Stimulated activated CD8-positive, alpha-beta memory T cell treated with anti-CD3 and anti-CD28 coated beads, Interleukin-4, amount 100 ng/mL, for 48 hours (primary cell): ENCODE data around the gene FMN2.

Experiments
- DNase-seq: peaks from one replicate; pipeline ENCODE4 v3.0.0-alpha.2; 2020

The FMN2 gene

GRCh38 chr1:240091614-240092300 lies at the start of gene FMN2:
TSS of gene FMN2 (plus strand) at chr1:240091883. CDS start at chr1:240092110, 227 bp downstream.
- DNase-seq: peak; percentile 26

DNA sequence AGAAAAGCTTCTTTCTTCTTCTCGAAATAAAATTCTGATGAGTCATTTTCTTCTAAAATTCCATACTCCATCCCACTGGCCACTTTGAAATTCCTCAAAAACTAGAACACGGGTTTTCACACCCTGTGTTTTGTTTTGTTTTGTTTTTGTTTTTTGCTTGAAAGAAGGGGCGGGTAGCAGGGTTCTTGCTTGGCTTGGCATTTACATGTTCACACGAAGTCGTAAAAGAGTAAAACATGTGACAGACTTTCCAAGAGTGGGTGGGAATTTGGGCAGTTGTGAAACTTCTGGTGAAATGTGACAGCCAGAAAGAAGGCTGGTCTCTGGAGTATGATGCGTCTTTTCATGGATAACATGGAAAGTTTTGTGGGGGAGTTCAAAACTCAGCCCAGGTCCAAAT lies 47.1 kb upstream of the FMN2 start:
- DNase-seq: no peak

GRCh38 chr1:240046000-240046399 lies 45.7 kb upstream of the FMN2 start:
- no peak for DNase-seq

- DNase-seq: no peak
These were observed 37.5 kb upstream of the FMN2 start for GRCh38 chr1:240054109-240054701.

DNA sequence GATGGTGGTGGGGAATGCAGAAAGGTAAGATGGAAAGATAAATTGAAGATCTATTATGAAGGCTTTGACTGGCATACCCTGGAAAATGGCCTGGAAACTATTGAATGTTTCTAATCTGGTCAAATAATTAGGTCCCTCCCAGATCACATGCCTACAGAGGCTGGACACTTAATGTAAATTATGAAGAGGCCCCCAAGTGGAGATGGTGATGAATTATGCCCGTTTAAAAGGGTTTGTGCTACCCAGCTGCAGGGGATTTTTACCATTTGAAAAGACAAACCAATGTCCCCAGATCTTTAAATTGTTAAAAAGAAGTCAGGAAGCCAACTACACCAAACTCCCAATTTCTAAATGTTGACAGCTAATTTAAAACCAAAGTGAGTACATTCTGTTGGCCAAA lies 35.7 kb upstream of the FMN2 start:
- DNase-seq: no peak

- no peak for DNase-seq
These were observed 35.3 kb upstream of the FMN2 start for GRCh38 chr1:240056350-240056749.

DNA sequence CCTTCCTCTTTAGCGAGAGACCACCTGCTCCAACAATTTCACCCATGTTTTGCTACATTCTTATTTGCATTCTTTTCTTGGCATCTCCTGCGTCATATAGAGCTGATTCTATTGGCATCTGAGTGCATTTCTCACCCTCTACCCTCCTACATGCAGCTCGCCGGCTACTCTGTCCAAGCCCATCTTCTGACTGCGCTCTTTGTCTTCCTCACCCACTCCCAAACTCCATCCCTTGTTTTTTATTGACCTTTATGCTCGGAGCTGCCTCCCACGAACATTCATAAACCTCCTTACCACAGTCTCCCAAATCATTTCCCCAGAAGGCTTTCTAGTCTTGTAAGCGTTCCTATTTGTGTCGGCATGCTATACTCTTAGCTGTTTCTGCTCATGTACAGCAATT lies 33.6 kb upstream of the FMN2 start:
- no peak for DNase-seq

DNA sequence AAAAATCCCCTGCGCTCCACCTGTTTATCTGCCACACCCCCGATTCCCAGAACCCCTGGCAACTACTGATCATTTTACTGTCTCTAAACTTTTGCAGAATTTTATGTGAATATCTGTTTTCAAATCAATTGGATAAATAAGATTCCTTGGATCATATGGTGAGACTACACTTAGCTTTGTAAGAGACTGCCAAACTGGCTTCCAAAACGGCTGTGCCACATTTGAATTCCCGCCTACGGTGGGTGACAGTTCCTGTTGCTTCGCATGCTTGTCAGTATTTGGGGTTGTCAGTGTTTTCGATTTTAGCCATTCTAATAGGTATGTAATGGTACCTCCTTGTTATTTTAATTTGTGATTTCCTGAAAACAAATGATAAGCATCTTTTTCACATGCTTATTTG lies 22.7 kb upstream of the FMN2 start:
- DNase-seq: no peak

DNA sequence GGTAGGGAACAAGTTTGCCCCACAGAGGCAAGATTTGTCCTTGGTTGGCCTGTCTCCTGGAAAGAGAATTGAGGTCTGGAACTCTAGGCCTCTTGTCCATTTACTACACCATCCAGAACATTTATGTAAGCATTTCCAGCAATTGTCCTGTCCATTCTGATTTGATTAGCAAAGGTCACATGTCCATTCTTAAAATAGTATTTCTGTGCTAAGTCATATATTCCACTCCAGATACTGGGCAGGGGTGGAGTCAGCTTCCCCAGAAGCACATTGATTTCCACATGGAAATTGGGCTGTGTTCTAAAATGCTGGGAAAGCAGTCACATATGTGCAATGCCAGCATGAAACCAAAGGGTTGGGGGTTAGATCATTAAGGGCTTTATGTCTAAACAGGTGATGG lies 21.5 kb upstream of the FMN2 start:
- no peak for DNase-seq

- no peak for DNase-seq
These were observed 18.6 kb upstream of the FMN2 start for GRCh38 chr1:240073097-240073496.

- DNase-seq: no peak
These were observed 17.3 kb upstream of the FMN2 start for GRCh38 chr1:240074422-240074821.

DNA sequence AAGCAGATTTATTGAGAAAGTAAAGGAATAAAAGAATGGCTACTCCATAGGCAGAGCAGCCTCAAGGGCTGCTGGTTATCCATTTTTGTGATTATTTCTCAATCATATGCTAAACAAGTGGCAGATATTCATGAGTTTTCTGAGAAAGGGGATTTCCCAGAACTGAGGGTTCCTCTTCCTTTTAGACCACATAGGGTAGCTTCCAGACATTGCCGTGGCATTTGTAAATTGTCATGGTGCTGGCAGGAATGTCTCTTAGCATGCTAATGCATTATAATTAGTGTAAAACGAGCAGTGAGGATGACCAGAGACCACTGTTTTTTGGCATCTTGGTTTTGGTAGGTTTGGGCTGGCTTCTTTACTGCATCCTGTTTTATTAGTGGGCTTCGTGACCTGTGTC lies 16.8 kb upstream of the FMN2 start:
- DNase-seq: no peak

DNA sequence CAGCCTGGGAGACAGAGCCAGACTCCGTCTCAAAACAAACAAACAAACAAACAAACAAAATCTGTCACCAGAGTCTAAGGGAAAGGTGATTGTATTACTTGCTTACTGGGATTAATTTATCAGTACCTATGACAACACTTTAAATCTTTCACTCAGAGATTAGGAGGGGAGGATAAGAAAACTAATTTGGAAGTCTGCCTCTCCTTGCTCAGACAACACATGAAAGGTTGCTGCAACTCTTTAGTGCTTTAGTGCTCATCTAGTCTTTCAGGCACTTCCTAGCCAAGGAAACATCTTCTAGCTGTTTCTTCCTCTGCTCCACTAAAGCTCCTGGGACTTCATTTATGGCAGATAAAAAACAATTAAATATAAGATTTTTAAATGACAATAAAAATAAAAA lies 7.3 kb upstream of the FMN2 start:
- no peak for DNase-seq

DNA sequence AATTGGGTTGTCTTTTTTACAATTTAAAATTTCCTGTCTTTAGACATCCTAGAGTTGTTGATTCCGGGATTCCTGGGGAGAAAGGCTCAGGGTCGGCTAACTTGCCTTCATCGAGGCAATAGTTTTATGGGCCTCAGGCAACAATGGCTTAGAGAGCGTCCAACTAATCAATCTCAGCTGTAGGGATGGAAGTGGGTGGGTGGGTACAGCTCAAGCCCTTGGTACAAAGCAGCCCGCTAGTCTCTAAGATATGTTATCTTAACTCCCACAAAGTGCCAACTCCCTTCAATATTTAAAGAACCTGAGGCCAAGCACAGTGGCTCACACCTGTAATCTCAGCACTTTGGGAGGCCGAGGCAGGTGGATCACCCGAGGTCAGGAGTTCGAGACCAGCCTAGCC lies 6.9 kb upstream of the FMN2 start:
- DNase-seq: no peak

DNA sequence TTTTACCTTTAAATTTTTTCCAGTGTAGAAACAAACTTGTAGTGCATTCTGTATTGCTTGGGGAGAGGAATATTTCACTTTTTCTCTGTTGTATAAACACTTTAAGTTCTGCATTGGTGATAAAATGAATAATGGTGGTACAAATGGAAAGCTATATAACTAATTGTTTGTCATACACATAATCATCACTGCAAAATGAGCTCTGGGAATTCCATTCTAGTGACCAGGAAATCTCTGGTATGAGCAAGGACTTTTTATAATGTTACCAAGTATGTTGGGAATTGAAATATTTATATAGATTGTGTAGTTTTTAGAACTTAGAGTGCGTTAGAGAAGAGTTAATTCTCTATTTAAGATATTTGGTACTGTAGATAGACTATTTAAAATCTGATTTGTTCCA lies 5.0 kb upstream of the FMN2 start:
- DNase-seq: no peak

GRCh38 chr1:240090014-240090413 lies 1.7 kb upstream of the FMN2 start:
- no peak for DNase-seq

DNA sequence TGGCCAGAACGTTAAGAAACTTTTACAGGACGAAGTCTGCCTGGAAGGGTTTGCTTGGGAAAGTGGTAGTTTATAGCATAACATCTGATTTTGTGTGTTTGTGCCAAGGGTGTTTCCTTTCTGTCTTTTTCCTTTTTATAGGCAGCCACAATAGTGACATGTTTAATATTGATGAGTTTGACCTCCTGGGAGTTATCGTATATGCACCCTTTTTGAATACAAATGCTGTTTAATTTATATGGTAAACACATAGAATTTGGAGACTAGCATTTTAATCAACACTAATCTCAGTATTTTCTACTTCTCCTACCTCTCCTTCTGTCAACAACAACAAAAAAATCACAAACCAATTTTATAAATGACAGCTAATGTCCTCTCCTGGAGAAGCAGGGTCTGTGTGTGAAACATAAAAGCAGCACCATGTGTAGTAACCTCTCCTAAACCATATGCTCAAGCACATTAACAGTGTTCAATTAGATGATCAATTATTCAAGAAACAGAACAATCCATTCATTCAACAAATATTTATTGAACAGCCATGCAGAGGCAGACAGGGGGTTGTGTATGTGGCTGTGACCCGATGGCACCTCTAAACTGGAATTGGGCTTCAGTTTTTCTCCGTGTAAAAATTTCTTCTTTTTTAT lies 604 bp upstream of the FMN2 start:
- DNase-seq: no peak

DNA sequence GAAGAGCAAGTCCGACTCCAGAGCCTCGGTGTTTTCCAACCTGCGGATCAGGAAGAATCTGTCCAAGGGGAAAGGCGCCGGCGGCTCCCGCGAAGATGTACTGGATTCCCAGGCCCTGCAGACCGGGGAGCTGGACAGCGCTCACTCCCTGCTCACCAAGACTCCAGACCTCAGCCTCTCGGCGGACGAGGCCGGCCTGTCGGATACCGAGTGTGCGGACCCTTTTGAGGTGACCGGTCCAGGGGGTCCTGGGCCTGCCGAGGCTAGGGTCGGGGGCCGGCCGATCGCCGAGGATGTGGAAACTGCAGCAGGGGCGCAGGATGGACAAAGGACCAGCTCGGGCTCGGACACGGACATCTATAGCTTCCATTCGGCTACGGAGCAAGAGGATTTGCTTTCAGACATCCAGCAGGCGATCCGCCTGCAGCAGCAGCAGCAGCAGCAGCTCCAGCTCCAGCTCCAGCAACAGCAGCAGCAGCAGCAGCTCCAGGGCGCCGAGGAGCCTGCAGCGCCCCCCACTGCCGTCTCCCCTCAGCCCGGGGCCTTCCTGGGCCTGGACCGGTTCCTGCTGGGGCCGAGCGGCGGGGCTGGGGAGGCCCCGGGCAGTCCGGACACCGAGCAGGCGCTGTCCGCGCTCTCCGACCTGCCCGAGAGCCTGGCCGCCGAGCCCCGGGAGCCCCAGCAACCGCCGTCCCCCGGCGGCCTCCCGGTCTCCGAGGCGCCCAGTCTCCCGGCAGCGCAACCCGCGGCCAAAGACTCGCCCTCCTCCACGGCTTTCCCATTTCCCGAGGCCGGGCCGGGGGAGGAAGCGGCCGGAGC lies 827 bp downstream of the FMN2 start:
- DNase-seq: no peak

- no peak for DNase-seq
These were observed 1.7 kb downstream of the FMN2 start for GRCh38 chr1:240093120-240093961.

- no peak for DNase-seq
These were observed 2.5 kb downstream of the FMN2 start for GRCh38 chr1:240094041-240094722.

DNA sequence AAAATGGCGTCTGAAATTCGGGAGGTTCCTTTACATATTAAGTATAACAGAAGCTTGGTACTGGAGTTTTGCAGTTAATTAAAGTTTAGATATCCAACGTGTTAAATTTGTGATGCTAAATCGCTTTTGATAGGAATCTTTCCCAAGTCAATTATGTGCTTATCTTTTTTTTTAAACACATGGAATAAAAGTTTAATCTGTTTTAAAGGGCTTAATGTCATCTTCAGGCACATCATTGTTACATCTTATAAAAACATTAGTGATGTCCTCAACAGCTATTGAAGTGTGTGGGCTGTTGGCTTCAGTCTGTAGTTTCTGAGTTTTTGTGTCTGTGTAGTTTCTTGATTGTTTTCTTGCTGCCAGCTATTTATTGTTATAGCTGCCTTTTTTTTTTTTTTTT lies 5.3 kb downstream of the FMN2 start:
- DNase-seq: no peak

DNA sequence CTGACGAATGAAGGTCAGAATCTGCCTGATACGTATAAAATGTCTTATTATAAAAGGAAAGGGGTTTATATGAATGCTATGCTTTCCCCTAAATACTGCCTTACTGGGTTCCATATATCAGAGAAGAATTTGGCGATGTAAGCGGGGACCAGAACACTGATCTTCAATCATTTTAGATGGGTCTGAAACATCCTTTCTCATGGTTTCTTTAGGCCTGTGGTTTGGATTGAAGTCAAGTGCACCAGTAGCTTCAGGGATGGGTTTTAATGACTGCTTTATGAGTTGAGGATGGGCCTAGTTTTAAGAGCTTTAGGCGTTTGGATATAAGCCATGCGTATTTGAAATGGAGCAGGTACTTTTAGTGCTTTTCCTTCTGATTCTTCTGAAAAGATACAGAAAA lies 6.9 kb downstream of the FMN2 start:
- DNase-seq: no peak
